Heart right ventricle (tissue), 16 donors: Measurements from ENCODE around the gene MTOR. TPM values are rescaled to one million over a fixed set of nuclear protein-coding genes. Genes with fewer than 3 reads are reported as not detected.

ENCODE experiments used
- ATAC-seq, 8 donors: fragments of 200-7000 bp; cut with Tn5 transposase; one replicate each; pipeline ENCODE4 v1.9.1; 2020; ENCODE audit warnings: mild to moderate bottlenecking in 8 of 8, moderate library complexity in 8 of 8, moderate number of reproducible peaks in 1 of 8
- DNase-seq, 2 donors: peaks; one replicate each; pipeline ENCODE4 v3.0.0-alpha.2; 2020
- H3K27ac ChIP-seq, 10 donors: fragments of 200-600 bp; sonication (generic) in 2 of 10; one replicate each; pipeline versions ENCODE4 v1.5.0 to v1.8.0; 2020 to 2022; ENCODE audit warnings: mild to moderate bottlenecking in 3 of 10
- H3K27me3 ChIP-seq, 7 donors: fragments of 200-600 bp; one replicate each; pipeline ENCODE4 v1.8.0; 2021 to 2022; ENCODE audit warnings: mild to moderate bottlenecking in 2 of 7
- H3K36me3 ChIP-seq, 9 donors: fragments of 200-600 bp; sonication (generic) in 1 of 9; one replicate each; pipeline versions ENCODE4 v1.5.0 to v1.8.0; 2020 to 2022; ENCODE audit warnings: mild to moderate bottlenecking in 2 of 9
- H3K4me1 ChIP-seq, 9 donors: fragments of 200-600 bp; sonication (generic) in 1 of 9; one replicate each; pipeline versions ENCODE4 v1.5.0 to v1.8.0; 2020 to 2022; ENCODE audit warnings: mild to moderate bottlenecking in 4 of 9
- H3K4me3 ChIP-seq, 10 donors: fragments of 200-600 bp; sonication (generic) in 2 of 10; one replicate each; pipeline versions ENCODE4 v1.5.0 to v1.8.0; 2020 to 2022; ENCODE audit warnings: mild to moderate bottlenecking in 7 of 10, moderate library complexity in 2 of 10
- H3K9me3 ChIP-seq, 11 donors: fragments of 200-600 bp in 10 of 11; sonication (generic) in 2 of 11; one replicate each; pipeline versions ENCODE4 v1.5.0 to v1.8.0; 2013 to 2022; ENCODE audit warnings: mild to moderate bottlenecking in 2 of 11, control low read depth in 1 of 11, moderate library complexity in 1 of 11
- WGBS, 2 donors: extraction: QIAGEN DNeasy Blood & Tissue Kit; methylation state at CpG; one replicate each; pipeline ENCODE4 v1.1.7; 2013; ENCODE audit warnings: inconsistent platforms in 1 of 2; 5-methylcytosine and 5-hydroxymethylcytosine counted together
- intact Hi-C, 10 donors: fragments of 100-400 bp; cut with DNase I; formaldehyde crosslinking; loops; one replicate each; pipeline versions ENCODE4 v1.11.1 to v1.14.2; 2022
- polyA plus RNA-seq, 2 donors: library from polyadenylated mRNA; stranded (reverse); fragments of 200-250 nt; gene quantifications; one replicate each; pipeline ENCODE4 v1.2.3, GENCODE V29; 2013
- total RNA-seq, 10 donors: library from RNA; stranded (reverse); fragmentation: NEBNext Ultra II Directional in 3 of 10; extraction: Animal tissue kit (Norgen Biotek cat#: 25700) in 3 of 10; gene quantifications; one replicate each; pipeline versions ENCODE4 v1.2.1 to v1.2.4, GENCODE V29; 2021 to 2023
- TF ChIP-seq, protein P1 (sequence below), 9 donors: fragments of 200-600 bp; sonication (generic) in 2 of 9; IDR thresholded peaks; one replicate each; pipeline versions ENCODE4 v1.5.0 to v1.8.0; 2021 to 2022; ENCODE audit warnings: antibody characterized with exemption in 9 of 9, mild to moderate bottlenecking in 5 of 9, moderate library complexity in 1 of 9
- donor health status: Arrhythmogenic right ventricular cardiomyopathy.
- donor health status: ischemic (EF 13 %, LVEDD 7.1; RV severe dilation, severe dysfunction).
- donor health status: healthy with polysubstance abuse.
- donor health status: DM: no; HTN: yes; CAD: no.
- donor health status: DM: no; HTN: no; CAD: no.
- donor health status: ischemic (EF 25% LVEDD 6.9; RV normal size, moderate dysfunction).
- donor health status: ischemic (EF 25% LVEDD 5.7; RV mildly dilated, moderate dysfunction).
- donor health status: healthy.
- donor health status: DM: yes; HTN: yes; CAD: no.
- donor health status: Ischemic cardiomyopathy.
- donor health status: ischemic (EF 35%, LVEDD 5.7; RV mildly dilated, moderate dysfunction).
- donor health status: nonischemic (EF 11% LVEDD 7.7; RV severe dilation, severe dysfunction).
- donor health status: DM: yes; HTN: yes; CAD: no.
- donor health status: PGD.
- donor health status: ischemic (EF 29% LVEDD 5.4; RV normal size, mild dysfunction).
- donor health status: nonischemic (EF 23%, LVEDD 6.1; RV moderate dilation, normal function).

The MTOR gene
- total and polyA plus RNA-seq, 12 donors = 18.7 to 42.7 (median 36.3) TPM

DNA sequence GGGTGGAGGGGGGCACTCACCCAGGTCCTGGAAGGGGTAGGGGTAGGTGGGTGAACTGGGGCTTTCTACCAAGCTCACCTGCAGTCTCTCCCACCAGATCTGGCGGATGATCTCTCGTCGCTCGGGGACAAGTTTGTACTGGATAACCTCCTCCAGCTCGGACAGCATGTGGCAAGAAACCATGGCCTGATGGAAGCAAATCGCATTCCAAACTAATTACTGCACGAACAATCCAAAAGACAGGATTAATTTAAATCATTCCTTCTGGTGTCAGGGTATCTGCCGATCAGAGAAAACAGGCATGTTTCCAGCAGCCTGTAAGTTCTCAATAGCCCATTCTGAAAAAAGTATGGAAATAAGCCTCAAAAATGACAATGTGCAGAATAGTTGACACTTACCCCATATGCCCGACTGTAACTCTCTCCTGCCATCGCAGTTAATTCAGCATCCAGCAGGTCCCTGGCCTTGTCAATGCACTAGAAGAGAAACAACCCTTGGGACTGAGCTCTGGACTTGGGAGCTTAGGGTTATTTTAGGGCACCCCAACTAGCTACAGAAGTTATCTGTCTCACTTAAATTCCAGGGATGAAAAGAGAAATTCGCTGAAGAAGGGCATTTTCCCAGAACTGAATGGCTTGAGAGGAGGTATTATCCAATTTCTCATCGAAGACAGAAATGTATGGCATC, 117.6 kb downstream of the MTOR start:
- Histone ChIP-seq H3K36me3 (peaks cover 0 to 96% (median 25%) of the 10 kb centered on the region in 9 donors), H3K9me3 (no peaks in the 10 kb centered on the region), H3K27me3 (no peaks in the 10 kb centered on the region), H3K4me1 (peaks cover 0 to 37% (median 21%) of the 10 kb centered on the region in 9 donors), H3K27ac (peak overlapping the region in 5 of 10 donors; percentile 51 to 63 (median 61)), H3K4me3 (no peak overlapping the region)
- WGBS, 2 donors = 66 to 76% methylated on average over 12 of the region's 12 CpGs
- TF ChIP-seq, protein P1, sequence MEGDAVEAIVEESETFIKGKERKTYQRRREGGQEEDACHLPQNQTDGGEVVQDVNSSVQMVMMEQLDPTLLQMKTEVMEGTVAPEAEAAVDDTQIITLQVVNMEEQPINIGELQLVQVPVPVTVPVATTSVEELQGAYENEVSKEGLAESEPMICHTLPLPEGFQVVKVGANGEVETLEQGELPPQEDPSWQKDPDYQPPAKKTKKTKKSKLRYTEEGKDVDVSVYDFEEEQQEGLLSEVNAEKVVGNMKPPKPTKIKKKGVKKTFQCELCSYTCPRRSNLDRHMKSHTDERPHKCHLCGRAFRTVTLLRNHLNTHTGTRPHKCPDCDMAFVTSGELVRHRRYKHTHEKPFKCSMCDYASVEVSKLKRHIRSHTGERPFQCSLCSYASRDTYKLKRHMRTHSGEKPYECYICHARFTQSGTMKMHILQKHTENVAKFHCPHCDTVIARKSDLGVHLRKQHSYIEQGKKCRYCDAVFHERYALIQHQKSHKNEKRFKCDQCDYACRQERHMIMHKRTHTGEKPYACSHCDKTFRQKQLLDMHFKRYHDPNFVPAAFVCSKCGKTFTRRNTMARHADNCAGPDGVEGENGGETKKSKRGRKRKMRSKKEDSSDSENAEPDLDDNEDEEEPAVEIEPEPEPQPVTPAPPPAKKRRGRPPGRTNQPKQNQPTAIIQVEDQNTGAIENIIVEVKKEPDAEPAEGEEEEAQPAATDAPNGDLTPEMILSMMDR (IDR thresholded peaks at IDR 0.05) = no peak
- ATAC-seq (peak in 2 of 8 donors; percentile 18 to 59), DNase-seq (no peak)
- intact Hi-C loops = no loop called here

DNA sequence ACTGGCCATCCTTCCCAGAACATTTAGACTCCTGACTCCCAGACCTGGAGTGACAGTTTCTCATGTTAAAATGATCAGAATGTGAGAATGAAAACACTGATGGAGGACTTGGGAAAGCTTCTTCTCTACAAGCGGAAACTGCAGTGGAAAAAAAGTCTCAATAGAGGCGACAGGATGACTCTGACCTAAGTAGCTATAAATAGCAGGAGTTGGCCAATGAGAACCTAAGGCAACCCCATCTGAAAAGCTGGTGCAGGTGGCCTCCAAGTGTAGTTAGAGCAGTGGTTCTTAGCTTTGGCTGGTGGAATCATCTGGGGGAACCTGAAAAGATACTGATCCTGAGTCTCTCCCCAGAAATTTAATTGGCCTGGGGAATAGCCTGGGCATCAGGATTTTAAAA, 118.4 kb downstream of the MTOR start:
- ATAC-seq = peak; percentile 59 to 91 (median 82)
- no peaks in the 10 kb centered on the region for H3K27me3 ChIP-seq
- peak overlapping the region in 6 of 10 donors; percentile 34 to 63 (median 60) for H3K27ac ChIP-seq
- peaks cover 0 to 96% (median 31%) of the 10 kb centered on the region in 9 donors for H3K36me3 ChIP-seq
- TF ChIP-seq, protein P1 (IDR thresholded peaks at IDR 0.05) = no peak
- peaks cover 0 to 42% (median 20%) of the 10 kb centered on the region in 9 donors for H3K4me1 ChIP-seq
- H3K9me3 ChIP-seq = no peaks in the 10 kb centered on the region
- peak in 1 of 2 donors; percentile 27 for DNase-seq
- intact Hi-C loops = no loop called here
- no peak overlapping the region for H3K4me3 ChIP-seq
- 30 to 46% methylated on average over 2 of the region's 2 CpGs for WGBS, 2 donors

DNA sequence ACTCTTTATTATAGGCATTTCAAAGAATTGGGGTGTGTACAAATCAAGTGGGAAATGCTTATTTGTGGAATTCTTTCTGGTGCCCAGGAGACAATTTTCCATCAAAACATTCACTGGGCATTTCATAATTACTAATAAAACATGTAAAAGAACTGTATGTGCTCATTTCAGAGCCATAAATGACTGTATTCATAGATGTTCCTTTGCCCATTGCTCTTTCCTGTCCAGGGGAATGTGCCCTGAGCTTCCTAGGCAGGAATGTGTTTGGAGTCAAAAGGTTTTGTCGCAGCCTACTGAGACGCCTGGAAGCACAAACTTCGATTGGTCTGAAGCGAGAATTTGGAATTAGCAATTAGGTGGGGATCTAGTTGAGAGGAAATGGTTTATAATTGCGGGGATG, 119.0 kb downstream of the MTOR start:
- Histone ChIP-seq H3K27ac (peak overlapping the region in 6 of 10 donors; percentile 34 to 63 (median 60)), H3K27me3 (no peaks in the 10 kb centered on the region), H3K4me1 (peaks cover 0 to 42% (median 20%) of the 10 kb centered on the region in 9 donors), H3K36me3 (peaks cover 0 to 96% (median 34%) of the 10 kb centered on the region in 9 donors), H3K4me3 (no peak overlapping the region), H3K9me3 (no peaks in the 10 kb centered on the region)
- ATAC-seq = no peak
- intact Hi-C loops = no loop called here
- no peak for DNase-seq
- WGBS, 2 donors = 96% methylated on average over 5 of the region's 5 CpGs
- TF ChIP-seq, protein P1 (IDR thresholded peaks at IDR 0.05) = no peak

DNA sequence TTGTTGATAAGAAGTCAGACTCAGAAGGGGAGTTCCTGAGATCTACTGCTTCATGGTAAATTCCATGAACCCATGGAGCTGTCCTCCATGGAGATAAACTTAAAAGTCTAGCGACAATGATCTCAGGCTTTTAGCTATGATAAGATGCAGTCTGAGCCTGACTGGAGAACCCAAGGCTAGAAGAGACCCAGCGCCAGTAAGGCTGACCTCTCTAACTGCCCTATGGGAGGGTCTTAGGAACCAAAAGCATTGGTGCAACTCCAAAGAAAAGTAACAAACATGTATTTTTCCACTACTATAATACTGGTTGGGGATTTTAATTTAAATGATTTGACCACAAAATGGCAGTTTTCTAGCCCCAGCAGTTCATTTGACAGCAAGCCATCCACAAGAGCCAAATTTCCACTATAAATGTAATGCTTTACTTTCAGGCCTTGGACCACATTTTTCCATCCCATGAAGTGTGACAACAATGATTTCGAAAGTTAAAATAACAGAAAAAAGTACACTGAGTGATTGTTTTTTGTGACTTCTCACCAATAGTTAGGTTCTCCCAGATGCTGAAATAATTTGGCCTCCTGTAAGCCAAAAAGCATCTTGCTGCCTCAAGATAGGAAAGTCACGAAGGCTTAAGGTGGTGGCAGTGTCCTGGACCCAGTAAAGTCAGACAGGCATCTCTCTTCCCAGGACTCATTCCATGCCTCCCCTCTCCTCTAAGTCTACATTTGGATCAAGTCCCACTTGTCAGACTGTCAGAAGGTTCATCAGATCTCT, 119.5 kb downstream of the MTOR start:
- intact Hi-C loops = no loop called here
- WGBS, 2 donors = 89 to 91% methylated on average over 4 of the region's 4 CpGs
- TF ChIP-seq, protein P1 (IDR thresholded peaks at IDR 0.05) = no peak
- H3K27me3 ChIP-seq = no peaks in the 10 kb centered on the region
- no peak overlapping the region for H3K4me3 ChIP-seq
- H3K4me1 ChIP-seq = peaks cover 0 to 40% (median 20%) of the 10 kb centered on the region in 9 donors
- ATAC-seq = peak in 1 of 8 donors; percentile 9
- DNase-seq = no peak
- H3K27ac ChIP-seq = peak overlapping the region in 5 of 10 donors; percentile 8 to 63 (median 59)
- peaks cover 0 to 96% (median 29%) of the 10 kb centered on the region in 9 donors for H3K36me3 ChIP-seq
- H3K9me3 ChIP-seq = no peaks in the 10 kb centered on the region
